A549 (cell line): ENCODE data around the gene LIN7B. TPM values are rescaled to one million over a fixed set of nuclear protein-coding genes. Genes with fewer than 3 reads are reported as not detected.

ENCODE experiments used
- ATAC-seq, 2 experiments: fragments of 200-7000 bp in 1 of 2; fragments of >200 bp in 1 of 2; cut with Nextera tagmentation in 1 of 2; cut with Tn5 transposase in 1 of 2; 3 replicates each; pipeline versions ENCODE4 v1.8.0 to v1.9.1; 2018 to 2020; ENCODE audit warnings: mild to moderate bottlenecking in 1 of 2, moderate library complexity in 1 of 2
- CTCF ChIA-PET: fragments of 300-600 bp; sonication (Branson Sonifier 250); formaldehyde crosslinking; extraction: SDS; loops from one replicate; lab custom pipeline; 2021; ENCODE audit warnings: antibody characterized with exemption, inconsistent platforms; lab: Yijun Ruan, JAX
- POLR2A ChIA-PET: fragments of 350-600 bp; formaldehyde crosslinking; extraction: SDS; loops from one replicate; lab custom pipeline; 2021; ENCODE audit warnings: antibody characterized with exemption, inconsistent platforms; lab: Yijun Ruan, JAX
- DNase-seq, 2 experiments: peaks; one replicate each; pipeline versions ENCODE4 v3.0.0 to v3.0.0-alpha.2; 2011 to 2016; ENCODE audit warnings: low read depth in 1 of 2, low spot score in 1 of 2
- FAIRE-seq: peaks from 2 replicates; lab custom pipeline; 2011; peaks lifted over from hg19 to GRCh38; lab: Jason Lieb, UNC
- H3K27ac ChIP-seq, 2 experiments: fragments of >200 bp; sonication (Bioruptor Twin); formaldehyde crosslinking; 3 replicates each; pipeline ENCODE4 v1.5.1; 2016 to 2017
- H3K4me1 ChIP-seq: fragments of >200 bp; sonication (Bioruptor Twin); formaldehyde crosslinking; 3 replicates; pipeline ENCODE4 v1.6.1; 2016
- H3K4me2 ChIP-seq: fragments of >200 bp; sonication (Bioruptor Twin); formaldehyde crosslinking; 3 replicates; pipeline ENCODE4 v1.6.1; 2016
- H3K4me3 ChIP-seq: fragments of >200 bp; sonication (Bioruptor Twin); formaldehyde crosslinking; 3 replicates; pipeline ENCODE4 v1.5.1; 2016
- H3K9me3 ChIP-seq: fragments of >200 bp; sonication (Bioruptor Twin); formaldehyde crosslinking; 3 replicates; pipeline ENCODE4 v1.6.1; 2016
- BCL3 ChIP-seq: fragments of >200 bp; sonication (Bioruptor Twin); formaldehyde crosslinking; IDR thresholded peaks from 3 replicates; pipeline ENCODE4 v1.6.1; 2016
- BHLHE40 ChIP-seq: IDR thresholded peaks from 2 replicates; pipeline ENCODE4 v1.6.1; 2012; ENCODE audit warnings: low read depth, low read length, inconsistent platforms
- CBX8 ChIP-seq: fragments of 200-600 bp; sonication (generic); IDR thresholded peaks from 2 replicates; pipeline ENCODE4 v1.6.1; 2016
- CEBPB ChIP-seq, 2 experiments: fragments of >200 bp in 1 of 2; sonication (Bioruptor Twin) in 1 of 2; formaldehyde crosslinking in 1 of 2; IDR thresholded peaks; 2 replicates each; pipeline ENCODE4 v1.6.1; 2012 to 2016
- EHMT2 ChIP-seq: fragments of 200-600 bp; sonication (generic); IDR thresholded peaks from 2 replicates; pipeline ENCODE4 v1.6.1; 2016; ENCODE audit warnings: antibody characterized with exemption, low read depth, mild to moderate bottlenecking, moderate library complexity
- ESRRA ChIP-seq: fragments of 150-350 bp; IDR thresholded peaks from 2 replicates; pipeline ENCODE4 v1.6.1; 2014; ENCODE audit warnings: mild to moderate bottlenecking, low read length, borderline replicate concordance
- FOSL2 ChIP-seq, 2 experiments: fragments of 450-650 bp in 1 of 2; fragments of >200 bp in 1 of 2; sonication (Bioruptor Twin) in 1 of 2; formaldehyde crosslinking; IDR thresholded peaks; 2 replicates each; pipeline versions ENCODE4 v1.5.0 to v1.6.1; 2016 to 2020; ENCODE audit warnings: mild to moderate bottlenecking in 1 of 2, moderate library complexity in 1 of 2
- HDAC2 ChIP-seq: fragments of 200-600 bp; sonication (generic); IDR thresholded peaks from 2 replicates; pipeline ENCODE4 v1.6.1; 2016
- HES2 ChIP-seq: fragments of >200 bp; sonication (Bioruptor Twin); formaldehyde crosslinking; IDR thresholded peaks from 2 replicates; pipeline ENCODE4 v1.6.1; 2016
- HOXB13 ChIP-seq: fragments of 250-450 bp; sonication (Bioruptor Pico); IDR thresholded peaks from 2 replicates; pipeline ENCODE4 v1.5.0; 2020; ENCODE audit warnings: low read depth, mild to moderate bottlenecking, moderate library complexity
- HOXB5 ChIP-seq: fragments of 250-450 bp; sonication (Bioruptor Pico); IDR thresholded peaks from 2 replicates; pipeline ENCODE4 v1.5.0; 2020; ENCODE audit warnings: mild to moderate bottlenecking, moderate library complexity
- JUNB ChIP-seq: fragments of >200 bp; sonication (Bioruptor Twin); formaldehyde crosslinking; IDR thresholded peaks from 2 replicates; pipeline ENCODE4 v1.6.1; 2016
- KDM5A ChIP-seq: fragments of 200-600 bp; sonication (generic); IDR thresholded peaks from 2 replicates; pipeline ENCODE4 v1.6.1; 2016; ENCODE audit warnings: antibody characterized with exemption, mild to moderate bottlenecking
- MAX ChIP-seq: IDR thresholded peaks from 2 replicates; pipeline ENCODE4 v1.6.1; 2012
- MYC ChIP-seq: IDR thresholded peaks from 2 replicates; pipeline ENCODE4 v1.6.1; 2012; ENCODE audit warnings: mild to moderate bottlenecking, inconsistent platforms, low read length, improper control_type of control experiment, borderline replicate concordance
- POLR2A ChIP-seq: IDR thresholded peaks from 2 replicates; pipeline ENCODE4 v1.6.1; 2012; ENCODE audit warnings: mild to moderate bottlenecking, low read length
- POLR2AphosphoS2 ChIP-seq: conservative IDR thresholded peaks from 2 replicates; pipeline ENCODE4 v1.6.1; 2012; ENCODE audit warnings: low read length, improper control_type of control experiment, inconsistent platforms
- REST ChIP-seq: fragments of 200-600 bp; sonication (generic); IDR thresholded peaks from 2 replicates; pipeline ENCODE4 v1.6.1; 2016; ENCODE audit warnings: antibody characterized with exemption, mild to moderate bottlenecking, moderate library complexity
- RFX5 ChIP-seq: fragments of 450-650 bp; IDR thresholded peaks from 2 replicates; pipeline ENCODE4 v1.7.1; 2014; ENCODE audit warnings: antibody characterized with exemption, mild to moderate bottlenecking, moderate library complexity
- RNF2 ChIP-seq: fragments of 200-600 bp; sonication (generic); IDR thresholded peaks from 2 replicates; pipeline ENCODE4 v1.6.1; 2016; ENCODE audit warnings: low read depth, mild to moderate bottlenecking, antibody characterized with exemption, moderate library complexity, borderline replicate concordance
- TP53 ChIP-seq: fragments of 250-450 bp; sonication (Bioruptor Pico); IDR thresholded peaks from 2 replicates; pipeline ENCODE4 v1.5.0; 2021; ENCODE audit warnings: mild to moderate bottlenecking, moderate library complexity
- ZSCAN20 ChIP-seq: fragments of 250-450 bp; sonication (Bioruptor Pico); IDR thresholded peaks from 2 replicates; pipeline ENCODE4 v1.8.0; 2022; ENCODE audit warnings: mild to moderate bottlenecking, moderate library complexity
- WGBS: methylation state at CpG from one replicate; pipeline ENCODE4 v1.1.6; 2017; ENCODE audit errors: missing lambda C conversion rate; 5-methylcytosine and 5-hydroxymethylcytosine counted together
- polyA plus RNA-seq, 4 experiments: library from polyadenylated mRNA; depleted of rRNA in 3 of 4; stranded (reverse); fragments of >200 nt; fragmentation: RNase III in 1 of 4; extraction: RNeasy Plus Mini Kit Qiagen cat#74134 plus additional on column Dnase treatment in 1 of 4; gene quantifications; 2 replicates in 3 of 4; 3 replicates in 1 of 4; pipeline ENCODE4 v1.2.3, GENCODE V29; 2011 to 2017

LIN7B gene
- polyA plus RNA-seq, 2 of the 4 experiments (the other 2 are of a cell fraction), result 5.4 to 7.1 TPM

- H3K4me1 ChIP-seq, result peaks cover 20% of the 10 kb centered on the region
- peak overlapping the region; percentile 73 for H3K4me3 ChIP-seq
- no peaks in the 10 kb centered on the region for H3K9me3 ChIP-seq
- peak overlapping the region; percentile 88 to 91 for H3K27ac ChIP-seq
- POLR2A ChIA-PET, result no interaction called here
- no peak for DNase-seq
- no peak for TF ChIP-seq FOSL2 (IDR thresholded peaks at IDR 0.05)
- no peak for TF ChIP-seq FOSL2 (CRISPR knock-in tag; IDR thresholded peaks at IDR 0.05)
- no peak for TF ChIP-seq BCL3
- TF ChIP-seq KDM5A, result no peak
- TF ChIP-seq REST, result no peak
- no peak for TF ChIP-seq MYC
- TF ChIP-seq POLR2A, result no peak
- no peak for TF ChIP-seq RNF2
- no peak for TF ChIP-seq POLR2AphosphoS2
- no peak for TF ChIP-seq MAX
- peak overlapping the region; percentile 96 for H3K4me2 ChIP-seq
- ATAC-seq, result no peak
- no peak for FAIRE-seq
- WGBS, result 5% methylated on average over 11 of the region's 11 CpGs
- CTCF ChIA-PET, result interaction anchor here (0.6 to 12.7 kb wide), 8 partner anchors 9 to 140 kb away, joined by 4 to 149 read pairs (median 11); no protein-coding TSS in a partner anchor
Observed at GRCh38 chr19:49086296-49086695, 27.9 kb upstream of the LIN7B start.

GRCh38 chr19:49091391-49092038 lies 22.7 kb upstream of the LIN7B start:
- no peak overlapping the region for H3K4me3 ChIP-seq
- TF ChIP-seq CBX8, result no peak
- no peak for TF ChIP-seq JUNB
- no peak for TF ChIP-seq EHMT2
- TF ChIP-seq ZSCAN20 (CRISPR knock-in tag), result no peak
- no peak for TF ChIP-seq TP53 (CRISPR knock-in tag)
- TF ChIP-seq CEBPB (IDR thresholded peaks at IDR 0.05), result no peak
- TF ChIP-seq HOXB5, result no peak
- TF ChIP-seq HOXB13 (CRISPR knock-in tag), result no peak
- TF ChIP-seq BHLHE40, result no peak
- FAIRE-seq, result no peak
- CTCF ChIA-PET, result interaction anchor here (0.7 to 12.7 kb wide), 8 partner anchors 14 to 117 kb away, joined by 3 to 149 read pairs (median 4); partner anchors contain the start of gene RUVBL2
- no peak overlapping the region for H3K27ac ChIP-seq
- 93% methylated on average over 17 of the region's 17 CpGs for WGBS
- H3K9me3 ChIP-seq, result no peaks in the 10 kb centered on the region
- no peak for ATAC-seq
- DNase-seq, result no peak
- no peak overlapping the region for H3K4me2 ChIP-seq
- H3K4me1 ChIP-seq, result peaks cover 13% of the 10 kb centered on the region; the same call in 2 of the 3 replicates
- POLR2A ChIA-PET, result interaction anchor here (0.6 kb wide), 1 partner anchor 40 kb away, joined by 3 read pairs; no protein-coding TSS in a partner anchor

- FAIRE-seq (no peak), ATAC-seq (no peak), DNase-seq (no peak)
- Histone ChIP-seq H3K4me3 (no peak overlapping the region), H3K4me2 (no peak overlapping the region), H3K4me1 (peaks cover 12% of the 10 kb centered on the region), H3K9me3 (no peaks in the 10 kb centered on the region), H3K27ac (no peak overlapping the region)
- TF ChIP-seq MAX, result no peak
- no peak for TF ChIP-seq ESRRA
- no peak for TF ChIP-seq HES2
- no peak for TF ChIP-seq EHMT2
- TF ChIP-seq RFX5, result no peak
- TF ChIP-seq HDAC2, result no peak
- no peak for TF ChIP-seq HOXB13 (CRISPR knock-in tag)
- WGBS, result 96% methylated on average over 6 of the region's 6 CpGs
- ChIA-PET CTCF (interaction anchor here (0.6 to 12.7 kb wide), 8 partner anchors 10 to 305 kb away, joined by 3 to 149 read pairs (median 4); no protein-coding TSS in a partner anchor), POLR2A (interaction anchor here (0.7 kb wide), 1 partner anchor 21 kb away, joined by 3 read pairs; no protein-coding TSS in a partner anchor)
Observed at GRCh38 chr19:49092686-49093085, 21.5 kb upstream of the LIN7B start.
